OCI-LY1 (cell line): ENCODE data around the gene ARMH3.

Experiments
- EZH2 ChIP-seq: fragments of 200-600 bp; sonication (generic), shearing (Covaris generic); IDR thresholded peaks from 2 replicates; pipeline ENCODE4 v1.8.0; 2017; ENCODE audit warnings: borderline replicate concordance, mixed run types, mild to moderate bottlenecking, antibody characterized with exemption, low read length, moderate library complexity, mixed read lengths
- TF ChIP-seq, protein P1 (sequence below): fragments of 200-600 bp; sonication (generic), shearing (Covaris generic); IDR thresholded peaks from 2 replicates; pipeline ENCODE4 v1.5.1; 2017; ENCODE audit warnings: mild to moderate bottlenecking, antibody characterized with exemption, low read length, moderate library complexity, mixed read lengths

DNA sequence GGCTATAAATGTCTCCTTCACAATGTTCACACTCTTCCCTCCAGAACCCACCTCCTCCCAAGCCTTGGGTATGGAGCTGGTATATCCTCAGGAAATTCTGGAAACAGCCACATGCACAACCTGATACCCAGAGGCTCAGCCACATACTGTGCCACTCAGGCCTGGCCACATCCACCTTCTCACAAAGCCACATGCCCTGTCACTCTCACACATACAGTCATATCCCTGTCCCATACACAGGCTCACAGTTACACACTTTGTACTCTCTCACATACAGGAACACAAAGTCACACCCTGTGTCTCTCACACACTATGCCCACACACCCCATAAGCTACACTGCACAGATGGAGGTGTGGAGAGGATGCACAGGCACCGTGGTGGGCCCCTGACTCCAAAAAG lies 222.5 kb downstream of the ARMH3 start:
- TF ChIP-seq, protein P1, sequence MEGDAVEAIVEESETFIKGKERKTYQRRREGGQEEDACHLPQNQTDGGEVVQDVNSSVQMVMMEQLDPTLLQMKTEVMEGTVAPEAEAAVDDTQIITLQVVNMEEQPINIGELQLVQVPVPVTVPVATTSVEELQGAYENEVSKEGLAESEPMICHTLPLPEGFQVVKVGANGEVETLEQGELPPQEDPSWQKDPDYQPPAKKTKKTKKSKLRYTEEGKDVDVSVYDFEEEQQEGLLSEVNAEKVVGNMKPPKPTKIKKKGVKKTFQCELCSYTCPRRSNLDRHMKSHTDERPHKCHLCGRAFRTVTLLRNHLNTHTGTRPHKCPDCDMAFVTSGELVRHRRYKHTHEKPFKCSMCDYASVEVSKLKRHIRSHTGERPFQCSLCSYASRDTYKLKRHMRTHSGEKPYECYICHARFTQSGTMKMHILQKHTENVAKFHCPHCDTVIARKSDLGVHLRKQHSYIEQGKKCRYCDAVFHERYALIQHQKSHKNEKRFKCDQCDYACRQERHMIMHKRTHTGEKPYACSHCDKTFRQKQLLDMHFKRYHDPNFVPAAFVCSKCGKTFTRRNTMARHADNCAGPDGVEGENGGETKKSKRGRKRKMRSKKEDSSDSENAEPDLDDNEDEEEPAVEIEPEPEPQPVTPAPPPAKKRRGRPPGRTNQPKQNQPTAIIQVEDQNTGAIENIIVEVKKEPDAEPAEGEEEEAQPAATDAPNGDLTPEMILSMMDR, result no peak
- TF ChIP-seq EZH2, result no peak
